BLaER1 treated with 17β-estradiol and CSF1 and Interleukin-3, amounts not matched to agents 10 nM and 100 nM (cell line): ENCODE data around the gene PITX1.
"Not testable (repeated sequence)": the region's sequence is repeated elsewhere in the genome, so short reads cannot be mapped to it uniquely, and the experiment has no call there.

Experiments
- H3K27ac ChIP-seq, 11 experiments: shearing (Covaris generic); formaldehyde crosslinking; 2 replicates each; pipeline ENCODE4 v1.8.1; 2022
- H3K27me3 ChIP-seq, 11 experiments: shearing (Covaris generic); formaldehyde crosslinking; 2 replicates each; pipeline ENCODE4 v1.8.1; 2022
- H3K36me3 ChIP-seq, 11 experiments: shearing (Covaris generic); formaldehyde crosslinking; 2 replicates each; pipeline ENCODE4 v1.8.1; 2022
- H3K4me1 ChIP-seq, 10 experiments: shearing (Covaris generic); formaldehyde crosslinking; 2 replicates each; pipeline ENCODE4 v1.8.1; 2022
- H3K4me2 ChIP-seq, 11 experiments: shearing (Covaris generic); formaldehyde crosslinking; 2 replicates each; pipeline ENCODE4 v1.8.1; 2022
- H3K4me3 ChIP-seq, 10 experiments: shearing (Covaris generic); formaldehyde crosslinking; 2 replicates each; pipeline ENCODE4 v1.8.1; 2022
- H3K9ac ChIP-seq, 11 experiments: shearing (Covaris generic); formaldehyde crosslinking; 2 replicates each; pipeline ENCODE4 v1.8.1; 2022
- H3K9me3 ChIP-seq, 11 experiments: shearing (Covaris generic); formaldehyde crosslinking; replicated peaks in 1 of 11; 2 replicates each; pipeline ENCODE4 v1.8.1; 2022
- H4K20me1 ChIP-seq, 11 experiments: shearing (Covaris generic); formaldehyde crosslinking; 2 replicates each; pipeline ENCODE4 v1.8.1; 2022
- Cebpa-rat ChIP-seq, 11 experiments: shearing (Covaris generic); IDR thresholded peaks; 2 replicates each; pipeline ENCODE4 v1.8.1; 2022

The PITX1 gene

GRCh38 chr5:135005076-135005475 is 29.0 kb downstream of the PITX1 start:
- H3K4me3 ChIP-seq, result no peak overlapping the region
- no peak overlapping the region for H3K9ac ChIP-seq
- H3K27ac ChIP-seq, result no peak overlapping the region
- H3K4me1 ChIP-seq, result no peaks in the 10 kb centered on the region
- H4K20me1 ChIP-seq, result no peaks in the 10 kb centered on the region
- H3K27me3 ChIP-seq, result no peaks in the 10 kb centered on the region
- no peaks in the 10 kb centered on the region for H3K9me3 ChIP-seq
- peaks cover 0 to 6% (median 0%) of the 10 kb centered on the region in 11 experiments; a peak in 3 of 22 replicates for H3K36me3 ChIP-seq
- no peak for TF ChIP-seq Cebpa-rat (IDR thresholded peaks at IDR 0.05)
- H3K4me2 ChIP-seq, result no peak overlapping the region

- TF ChIP-seq Cebpa-rat (IDR thresholded peaks at IDR 0.05), result no peak
- Histone ChIP-seq H3K36me3 (peaks cover 0 to 6% (median 0%) of the 10 kb centered on the region in 11 experiments; a peak in 3 of 22 replicates), H3K27ac (no peak overlapping the region), H3K4me1 (no peaks in the 10 kb centered on the region), H3K27me3 (no peaks in the 10 kb centered on the region), H3K9me3 (no peaks in the 10 kb centered on the region), H4K20me1 (no peaks in the 10 kb centered on the region), H3K9ac (no peak overlapping the region), H3K4me3 (no peak overlapping the region), H3K4me2 (no peak overlapping the region)
These were observed 29.7 kb downstream of the PITX1 start for GRCh38 chr5:135004376-135004775.

- H3K4me2 ChIP-seq, H3K36me3 ChIP-seq, H3K27me3 ChIP-seq, H3K9ac ChIP-seq, H3K27ac ChIP-seq, H3K9me3 ChIP-seq, H3K4me3 ChIP-seq, H4K20me1 ChIP-seq: not testable (repeated sequence)
- peaks cover 10 to 25% (median 17%) of the 10 kb centered on the region in 10 experiments; a peak in 19 of 20 replicates for H3K4me1 ChIP-seq
These were observed 36.0 kb downstream of the PITX1 start for GRCh38 chr5:134998068-134998467.

- Histone ChIP-seq H3K4me1 (peaks cover 10 to 25% (median 17%) of the 10 kb centered on the region in 10 experiments; a peak in 19 of 20 replicates), H4K20me1 (no peaks in the 10 kb centered on the region), H3K27me3 (no peaks in the 10 kb centered on the region), H3K27ac (no peak overlapping the region), H3K9ac (no peak overlapping the region), H3K9me3 (no peaks in the 10 kb centered on the region), H3K36me3 (peaks cover 0 to 6% (median 0%) of the 10 kb centered on the region in 11 experiments; a peak in 2 of 22 replicates), H3K4me3 (no peak overlapping the region), H3K4me2 (no peak overlapping the region)
- TF ChIP-seq Cebpa-rat (IDR thresholded peaks at IDR 0.05), result no peak
These were observed 37.0 kb downstream of the PITX1 start for GRCh38 chr5:134997015-134997414.

- Histone ChIP-seq H3K4me3 (no peak overlapping the region), H3K4me2 (peak overlapping the region in 1 of 11 experiments; percentile 79; a peak in 1 of 22 replicates), H3K27ac (no peak overlapping the region), H3K4me1 (peaks cover 10 to 25% (median 17%) of the 10 kb centered on the region in 10 experiments; a peak in 19 of 20 replicates), H3K27me3 (no peaks in the 10 kb centered on the region), H3K36me3 (peaks cover 0 to 6% (median 0%) of the 10 kb centered on the region in 11 experiments; a peak in 2 of 22 replicates), H3K9ac (no peak overlapping the region), H3K9me3 (peaks cover 0 to 10% (median 7%) of the 10 kb centered on the region in 11 experiments; a peak in 12 of 22 replicates), H4K20me1 (no peaks in the 10 kb centered on the region)
- TF ChIP-seq Cebpa-rat (IDR thresholded peaks at IDR 0.05), result no peak
These were observed 38.1 kb downstream of the PITX1 start for GRCh38 chr5:134995850-134996402.

- Histone ChIP-seq H3K36me3 (peaks cover 0 to 6% (median 0%) of the 10 kb centered on the region in 11 experiments; a peak in 2 of 22 replicates), H3K4me2 (peak overlapping the region in 10 of 11 experiments; percentile 24 to 79 (median 48); a peak in 16 of 22 replicates), H3K27me3 (no peaks in the 10 kb centered on the region), H3K4me1 (peaks cover 10 to 25% (median 17%) of the 10 kb centered on the region in 10 experiments; a peak in 19 of 20 replicates), H3K27ac (peak overlapping the region in 3 of 11 experiments; percentile 8 to 45 (median 18); a peak in 3 of 22 replicates), H3K4me3 (no peak overlapping the region), H4K20me1 (no peaks in the 10 kb centered on the region), H3K9me3 (peaks cover 0 to 13% (median 9%) of the 10 kb centered on the region in 11 experiments; a peak in 12 of 22 replicates), H3K9ac (no peak overlapping the region)
- no peak for TF ChIP-seq Cebpa-rat (IDR thresholded peaks at IDR 0.05)
These were observed 39.4 kb downstream of the PITX1 start for GRCh38 chr5:134994560-134995156.

GRCh38 chr5:134993161-134993560 is 40.9 kb downstream of the PITX1 start:
- Histone ChIP-seq H3K9me3 (peaks cover 0 to 13% (median 9%) of the 10 kb centered on the region in 11 experiments; a peak in 12 of 22 replicates), H3K4me2 (no peak overlapping the region), H3K4me3 (no peak overlapping the region), H3K4me1 (peaks cover 10 to 25% (median 17%) of the 10 kb centered on the region in 10 experiments; a peak in 19 of 20 replicates), H3K27me3 (no peaks in the 10 kb centered on the region), H4K20me1 (no peaks in the 10 kb centered on the region), H3K36me3 (peaks cover 0 to 6% (median 0%) of the 10 kb centered on the region in 11 experiments; a peak in 2 of 22 replicates), H3K27ac (no peak overlapping the region), H3K9ac (no peak overlapping the region)
- no peak for TF ChIP-seq Cebpa-rat (IDR thresholded peaks at IDR 0.05)

GRCh38 chr5:134992148-134992547 is 41.9 kb downstream of the PITX1 start:
- TF ChIP-seq Cebpa-rat (IDR thresholded peaks at IDR 0.05), result no peak
- H3K4me2 ChIP-seq, result no peak overlapping the region
- H3K4me3 ChIP-seq, result no peak overlapping the region

GRCh38 chr5:134990183-134990582 is 43.8 kb downstream of the PITX1 start:
- Histone ChIP-seq H3K4me1 (peaks cover 7 to 17% (median 15%) of the 10 kb centered on the region in 10 experiments; a peak in 19 of 20 replicates), H3K9me3 (peaks cover 0 to 16% (median 9%) of the 10 kb centered on the region in 11 experiments; a peak in 13 of 22 replicates)
- H3K36me3 ChIP-seq, H4K20me1 ChIP-seq, H3K4me2 ChIP-seq, H3K9ac ChIP-seq, H3K4me3 ChIP-seq, H3K27ac ChIP-seq, H3K27me3 ChIP-seq: not testable (repeated sequence)

More at GRCh38 chr5:134992148-134992547, 41.9 kb downstream of the PITX1 start:
- H3K9ac ChIP-seq, result no peak overlapping the region
- H3K36me3 ChIP-seq, result peaks cover 0 to 5% (median 0%) of the 10 kb centered on the region in 11 experiments; a peak in 2 of 22 replicates
- no peaks in the 10 kb centered on the region for H3K27me3 ChIP-seq
- H4K20me1 ChIP-seq, result no peaks in the 10 kb centered on the region
- H3K27ac ChIP-seq, result no peak overlapping the region
- peaks cover 10 to 25% (median 17%) of the 10 kb centered on the region in 10 experiments; a peak in 19 of 20 replicates for H3K4me1 ChIP-seq
- peaks cover 0 to 13% (median 9%) of the 10 kb centered on the region in 11 experiments; a peak in 12 of 22 replicates for H3K9me3 ChIP-seq
